K562 (cell line): ENCODE results near the gene ERP44. TPM values are rescaled to one million over a fixed set of nuclear protein-coding genes. Genes with fewer than 3 reads are reported as not detected.
A peak's percentile ranks its signal among the peaks of the same experiment; 100 is the strongest.

Experiments used
- CBFB ChIP-seq: sonication (generic); formaldehyde crosslinking; IDR thresholded peaks from 2 replicates; pipeline ENCODE4 v1.4.0; 2020; ENCODE audit warnings: mild to moderate bottlenecking, missing genetic modification reagents
- CBX8 ChIP-seq: fragments of 200-600 bp; sonication (generic); IDR thresholded peaks from 2 replicates; pipeline ENCODE4 v1.6.1; 2012; ENCODE audit warnings: borderline replicate concordance, mixed run types, low read depth, mild to moderate bottlenecking, moderate library complexity, mixed read lengths, low read length, control low read depth, inconsistent platforms; ENCODE audit not compliant: poor library complexity, severe bottlenecking; ENCODE audit errors: extremely low read depth
- CREM ChIP-seq: IDR thresholded peaks from 2 replicates; pipeline ENCODE4 v1.6.1; 2014; ENCODE audit warnings: antibody characterized with exemption, low read depth
- HDAC8 ChIP-seq: fragments of 450-650 bp; IDR thresholded peaks from 2 replicates; pipeline ENCODE4 v1.6.1; 2016; ENCODE audit warnings: mild to moderate bottlenecking, missing genetic modification characterization, moderate library complexity, missing compliant biosample characterization
- JUND ChIP-seq, 2 experiments: IDR thresholded peaks; 2 replicates in 1 of 2; 3 replicates in 1 of 2; pipeline ENCODE4 v1.6.1; 2011; ENCODE audit warnings: borderline replicate concordance in 2 of 2, low read depth in 2 of 2, low read length in 2 of 2, improper control_type of control experiment in 1 of 2, missing biosample characterization in 1 of 2, missing genetic modification characterization in 1 of 2, missing genetic modification reagents in 1 of 2
- MEF2D ChIP-seq: conservative IDR thresholded peaks from 2 replicates; pipeline ENCODE4 v1.6.1; 2016; ENCODE audit warnings: low read depth, missing genetic modification characterization, missing compliant biosample characterization
- NFATC3 ChIP-seq: fragments of 450-650 bp; IDR thresholded peaks from 2 replicates; pipeline ENCODE4 v1.6.1; 2017; ENCODE audit warnings: mild to moderate bottlenecking
- NR2C1 ChIP-seq, 2 experiments: fragments of 450-650 bp; IDR thresholded peaks; 2 replicates each; pipeline ENCODE4 v1.6.1; 2017; ENCODE audit warnings: mild to moderate bottlenecking in 2 of 2, antibody characterized with exemption in 1 of 2, inconsistent platforms in 1 of 2, missing compliant biosample characterization in 1 of 2, missing genetic modification characterization in 1 of 2
- NR2F6 ChIP-seq: fragments of 450-650 bp; formaldehyde crosslinking; IDR thresholded peaks from 2 replicates; pipeline ENCODE4 v1.4.0; 2020; ENCODE audit warnings: mild to moderate bottlenecking
- POLR2G ChIP-seq: fragments of 200-400 bp; formaldehyde crosslinking; IDR thresholded peaks from 2 replicates; pipeline ENCODE4 v1.6.1; 2017; ENCODE audit warnings: low read depth, mild to moderate bottlenecking, antibody characterized with exemption, low read length, moderate library complexity
- SMAD1 ChIP-seq: fragments of 150-350 bp; IDR thresholded peaks from 2 replicates; pipeline ENCODE4 v1.6.1; 2014; ENCODE audit warnings: low read length, low read depth; ENCODE audit not compliant: partially characterized antibody
- SMARCE1 ChIP-seq: fragments of 450-650 bp; IDR thresholded peaks from 2 replicates; pipeline ENCODE4 v1.7.1; 2016; ENCODE audit warnings: mild to moderate bottlenecking
- SREBF1 ChIP-seq: fragments of 150-350 bp; IDR thresholded peaks from 2 replicates; pipeline ENCODE4 v1.6.1; 2014; ENCODE audit warnings: antibody characterized with exemption, low read depth, low read length, borderline replicate concordance
- ZNF134 ChIP-seq: fragments of 250-450 bp; sonication (Bioruptor Pico); conservative IDR thresholded peaks from 2 replicates; pipeline ENCODE4 v1.4.0; 2020
- ZNF197 ChIP-seq: fragments of 200-800 bp; sonication (Bioruptor generic); IDR thresholded peaks from 2 replicates; pipeline ENCODE4 v1.6.1; 2016; ENCODE audit warnings: low read depth, missing genetic modification characterization, missing compliant biosample characterization
- polyA plus RNA-seq, 8 experiments: library from polyadenylated mRNA; depleted of rRNA in 4 of 8; stranded (reverse) in 5 of 8; unstranded in 3 of 8; fragments of >200 nt; fragmentation: Nextera tagmentation in 2 of 8; fragmentation: Illumina TruSeq in 1 of 8; extraction: Ambion mirVana in 2 of 8; extraction: Trizol in 1 of 8; gene quantifications; 2 replicates each; pipeline versions ENCODE4 v1.2.1 to v1.2.3, GENCODE V29; 2011 to 2014; ENCODE audit warnings: inconsistent platforms in 1 of 8, missing spikeins in 1 of 8
- total RNA-seq, 7 experiments: library from RNA; depleted of rRNA in 6 of 7; stranded (reverse); fragments of >200 nt in 6 of 7; fragmentation: Illumina TruSeq in 2 of 7; extraction: Trizol in 2 of 7; gene quantifications; 2 replicates each; pipeline versions ENCODE4 v1.2.1 to v1.2.3, GENCODE V29; 2011 to 2021; ENCODE audit warnings: low replicate concordance in 1 of 7
- TF ChIP-seq, protein P1 (sequence below): IDR thresholded peaks from 2 replicates; pipeline ENCODE4 v1.6.1; 2016; ENCODE audit warnings: missing genetic modification characterization, missing compliant biosample characterization
- TF ChIP-seq, protein P2 (sequence below): fragments of 250-450 bp; sonication (Bioruptor Pico); IDR thresholded peaks from 2 replicates; pipeline ENCODE4 v1.4.0; 2020; ENCODE audit warnings: mild to moderate bottlenecking
- TF ChIP-seq, protein P3 (sequence below): fragments of 250-450 bp; sonication (Bioruptor Pico); IDR thresholded peaks from 2 replicates; pipeline ENCODE4 v1.9.0; 2021; ENCODE audit warnings: mild to moderate bottlenecking, inconsistent platforms
- TF ChIP-seq, protein P4 (sequence below): sonication (generic); formaldehyde crosslinking; IDR thresholded peaks from 2 replicates; pipeline ENCODE4 v1.9.0; 2022; ENCODE audit warnings: mild to moderate bottlenecking, missing genetic modification reagents

The ERP44 gene
- total and polyA plus RNA-seq, 9 of the 15 experiments (the other 6 are each of a cell fraction or from before 2014, with no cell fraction given) = 9.2 to 23.4 (median 13.6) TPM

DNA sequence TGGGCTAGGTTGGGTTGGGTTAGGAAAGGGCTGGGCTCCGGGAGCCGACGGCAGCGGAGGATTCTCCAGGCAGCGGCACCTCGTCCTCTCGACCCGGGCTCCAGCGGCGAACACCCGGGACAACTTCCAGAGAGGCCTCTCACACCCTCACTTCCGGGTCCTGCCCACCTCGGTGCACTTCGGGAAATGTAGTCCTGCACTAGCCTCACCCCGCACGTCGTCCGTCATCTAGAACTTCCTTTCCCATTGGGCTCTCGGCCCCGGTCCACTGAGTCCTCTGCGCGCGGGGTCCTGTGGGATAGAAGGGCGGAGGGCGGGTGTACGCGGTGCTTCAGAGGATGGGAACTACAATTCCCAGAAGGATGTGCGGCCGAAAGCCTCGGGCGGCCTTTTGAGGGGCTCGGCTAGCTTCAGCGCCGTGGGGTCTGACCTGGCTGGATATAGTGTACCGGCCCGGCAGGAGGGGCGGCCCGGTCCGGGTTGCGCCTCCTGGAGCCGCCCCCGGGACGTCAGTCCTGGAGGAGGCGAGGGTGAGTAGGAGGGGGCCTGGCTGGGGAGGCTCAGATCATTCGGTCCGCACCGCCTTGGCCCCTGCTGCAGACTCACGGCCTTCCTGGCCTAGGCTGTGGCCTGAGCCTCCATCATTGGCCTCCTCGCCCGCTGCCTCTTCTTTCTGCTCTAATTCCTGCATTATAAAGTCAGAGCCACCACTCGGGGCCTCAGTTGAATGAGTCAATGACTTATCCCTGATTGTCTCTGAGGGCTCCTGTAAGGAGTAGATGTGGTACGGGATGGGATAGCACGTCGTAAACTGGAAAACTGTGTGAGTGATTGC lies at the start of gene ERP44, which contains the start of gene INVS (continued):
- no peak for TF ChIP-seq CBX8
- TF ChIP-seq SREBF1 = no peak
- TF ChIP-seq SMAD1 = peak; percentile 58
- TF ChIP-seq ZNF134 (CRISPR knock-in tag) = no peak
- TF ChIP-seq CBFB (CRISPR knock-in tag) = 0 out of 2 replicates have a peak, but pooled peaks have one; percentile 16
- 0 out of 2 replicates have a peak, but pooled peaks have one; percentile 17 for TF ChIP-seq SMARCE1
- TF ChIP-seq, protein P1, sequence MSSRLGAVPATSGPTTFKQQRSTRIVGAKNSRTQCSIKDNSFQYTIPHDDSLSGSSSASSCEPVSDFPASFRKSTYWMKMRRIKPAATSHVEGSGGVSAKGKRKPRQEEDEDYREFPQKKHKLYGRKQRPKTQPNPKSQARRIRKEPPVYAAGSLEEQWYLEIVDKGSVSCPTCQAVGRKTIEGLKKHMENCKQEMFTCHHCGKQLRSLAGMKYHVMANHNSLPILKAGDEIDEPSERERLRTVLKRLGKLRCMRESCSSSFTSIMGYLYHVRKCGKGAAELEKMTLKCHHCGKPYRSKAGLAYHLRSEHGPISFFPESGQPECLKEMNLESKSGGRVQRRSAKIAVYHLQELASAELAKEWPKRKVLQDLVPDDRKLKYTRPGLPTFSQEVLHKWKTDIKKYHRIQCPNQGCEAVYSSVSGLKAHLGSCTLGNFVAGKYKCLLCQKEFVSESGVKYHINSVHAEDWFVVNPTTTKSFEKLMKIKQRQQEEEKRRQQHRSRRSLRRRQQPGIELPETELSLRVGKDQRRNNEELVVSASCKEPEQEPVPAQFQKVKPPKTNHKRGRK (tag) = no peak
- no peak for TF ChIP-seq NFATC3
- no peak for TF ChIP-seq HDAC8 (tag)
- TF ChIP-seq ZNF197 (CRISPR knock-in tag) = peak; percentile 95
- TF ChIP-seq NR2C1 (IDR thresholded peaks at IDR 0.05) = peak; percentile 95
- TF ChIP-seq NR2C1 (tag; IDR thresholded peaks at IDR 0.05) = peak; percentile 97
- TF ChIP-seq, protein P2, sequence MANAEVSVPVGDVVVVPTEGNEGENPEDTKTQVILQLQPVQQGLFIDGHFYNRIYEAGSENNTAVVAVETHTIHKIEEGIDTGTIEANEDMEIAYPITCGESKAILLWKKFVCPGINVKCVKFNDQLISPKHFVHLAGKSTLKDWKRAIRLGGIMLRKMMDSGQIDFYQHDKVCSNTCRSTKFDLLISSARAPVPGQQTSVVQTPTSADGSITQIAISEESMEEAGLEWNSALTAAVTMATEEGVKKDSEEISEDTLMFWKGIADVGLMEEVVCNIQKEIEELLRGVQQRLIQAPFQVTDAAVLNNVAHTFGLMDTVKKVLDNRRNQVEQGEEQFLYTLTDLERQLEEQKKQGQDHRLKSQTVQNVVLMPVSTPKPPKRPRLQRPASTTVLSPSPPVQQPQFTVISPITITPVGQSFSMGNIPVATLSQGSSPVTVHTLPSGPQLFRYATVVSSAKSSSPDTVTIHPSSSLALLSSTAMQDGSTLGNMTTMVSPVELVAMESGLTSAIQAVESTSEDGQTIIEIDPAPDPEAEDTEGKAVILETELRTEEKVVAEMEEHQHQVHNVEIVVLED (CRISPR knock-in tag) = peak; percentile 51; the same call in 1 of the 2 replicates
- TF ChIP-seq MEF2D = 0 out of 2 replicates have a peak, but pooled peaks have one; percentile 31
- peak; percentile 93 for TF ChIP-seq CREM
- no peak for TF ChIP-seq NR2F6 (CRISPR knock-in tag)
- peak; percentile 92 for TF ChIP-seq POLR2G
- TF ChIP-seq, protein P3, sequence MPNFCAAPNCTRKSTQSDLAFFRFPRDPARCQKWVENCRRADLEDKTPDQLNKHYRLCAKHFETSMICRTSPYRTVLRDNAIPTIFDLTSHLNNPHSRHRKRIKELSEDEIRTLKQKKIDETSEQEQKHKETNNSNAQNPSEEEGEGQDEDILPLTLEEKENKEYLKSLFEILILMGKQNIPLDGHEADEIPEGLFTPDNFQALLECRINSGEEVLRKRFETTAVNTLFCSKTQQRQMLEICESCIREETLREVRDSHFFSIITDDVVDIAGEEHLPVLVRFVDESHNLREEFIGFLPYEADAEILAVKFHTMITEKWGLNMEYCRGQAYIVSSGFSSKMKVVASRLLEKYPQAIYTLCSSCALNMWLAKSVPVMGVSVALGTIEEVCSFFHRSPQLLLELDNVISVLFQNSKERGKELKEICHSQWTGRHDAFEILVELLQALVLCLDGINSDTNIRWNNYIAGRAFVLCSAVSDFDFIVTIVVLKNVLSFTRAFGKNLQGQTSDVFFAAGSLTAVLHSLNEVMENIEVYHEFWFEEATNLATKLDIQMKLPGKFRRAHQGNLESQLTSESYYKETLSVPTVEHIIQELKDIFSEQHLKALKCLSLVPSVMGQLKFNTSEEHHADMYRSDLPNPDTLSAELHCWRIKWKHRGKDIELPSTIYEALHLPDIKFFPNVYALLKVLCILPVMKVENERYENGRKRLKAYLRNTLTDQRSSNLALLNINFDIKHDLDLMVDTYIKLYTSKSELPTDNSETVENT (CRISPR knock-in tag) = no peak
- TF ChIP-seq, protein P4, sequence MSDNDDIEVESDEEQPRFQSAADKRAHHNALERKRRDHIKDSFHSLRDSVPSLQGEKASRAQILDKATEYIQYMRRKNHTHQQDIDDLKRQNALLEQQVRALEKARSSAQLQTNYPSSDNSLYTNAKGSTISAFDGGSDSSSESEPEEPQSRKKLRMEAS (CRISPR knock-in tag) = peak; percentile 69
- peak; percentile 48; the same call in 1 of the 2 replicates for TF ChIP-seq JUND (IDR thresholded peaks at IDR 0.05; ENCODE audit: borderline replicate concordance, low read depth, low read length)
- TF ChIP-seq JUND (tag; IDR thresholded peaks at IDR 0.05; ENCODE audit: borderline replicate concordance, low read depth, low read length) = no peak; the same call in 2 of the 3 replicates
